Mesendoderm (in vitro differentiated cells): ENCODE results near the gene NEURL1B.

Experiments
- DNase-seq: peaks from one replicate; pipeline ENCODE4 v3.0.0; 2013
- H2AK5ac ChIP-seq: 2 replicates; pipeline ENCODE4 v1.6.1; 2013; ENCODE audit warnings: low read length, inconsistent platforms
- H2BK120ac ChIP-seq: 2 replicates; pipeline ENCODE4 v1.6.1; 2013; ENCODE audit warnings: low read depth, mild to moderate bottlenecking, low read length, moderate library complexity, mixed read lengths
- H2BK15ac ChIP-seq: replicated peaks from 2 replicates; pipeline ENCODE4 v1.6.1; 2013; ENCODE audit warnings: low read depth, mild to moderate bottlenecking, moderate library complexity
- H2BK5ac ChIP-seq: 2 replicates; pipeline ENCODE4 v1.6.1; 2013; ENCODE audit warnings: low read length, inconsistent platforms
- H3K18ac ChIP-seq: 2 replicates; pipeline ENCODE4 v1.6.1; 2013; ENCODE audit warnings: mild to moderate bottlenecking, low read length, mixed read lengths
- H3K23ac ChIP-seq: one replicate; pipeline ENCODE4 v1.6.1; 2013; ENCODE audit warnings: low read length
- H3K27ac ChIP-seq: 2 replicates; pipeline ENCODE4 v1.5.1; 2013; ENCODE audit warnings: low read depth, mild to moderate bottlenecking, inconsistent platforms, low read length, moderate library complexity
- H3K27me3 ChIP-seq: 2 replicates; pipeline ENCODE4 v1.6.1; 2013; ENCODE audit warnings: low read length, control low read depth, mild to moderate bottlenecking, inconsistent platforms; ENCODE audit not compliant: insufficient read depth, poor library complexity
- H3K36me3 ChIP-seq: 2 replicates; pipeline ENCODE4 v1.6.1; 2013; ENCODE audit warnings: low read length, inconsistent platforms; ENCODE audit not compliant: control insufficient read depth, insufficient read depth
- H3K4ac ChIP-seq: one replicate; pipeline ENCODE4 v1.6.1; 2013; ENCODE audit warnings: low read depth, mild to moderate bottlenecking, low read length, moderate library complexity
- H3K4me1 ChIP-seq: 2 replicates; pipeline ENCODE4 v1.6.1; 2013; ENCODE audit warnings: low read depth, low read length, inconsistent platforms; ENCODE audit not compliant: control insufficient read depth
- H3K4me2 ChIP-seq: 2 replicates; pipeline ENCODE4 v1.6.1; 2013; ENCODE audit warnings: low read length
- H3K4me3 ChIP-seq: 2 replicates; pipeline ENCODE4 v1.5.1; 2013; ENCODE audit warnings: mild to moderate bottlenecking, low read length
- H3K56ac ChIP-seq: one replicate; pipeline ENCODE4 v1.6.1; 2013; ENCODE audit warnings: low read length
- H3K79me1 ChIP-seq: 2 replicates; pipeline ENCODE4 v1.6.1; 2013; ENCODE audit warnings: low read length, inconsistent platforms
- H3K79me2 ChIP-seq: 2 replicates; pipeline ENCODE4 v1.6.1; 2013; ENCODE audit warnings: mild to moderate bottlenecking, low read length; ENCODE audit not compliant: control insufficient read depth, insufficient read depth
- H3K9ac ChIP-seq: 2 replicates; pipeline ENCODE4 v1.6.1; 2013; ENCODE audit warnings: low read length, inconsistent platforms
- H4K5ac ChIP-seq: one replicate; pipeline ENCODE4 v1.6.1; 2013; ENCODE audit warnings: low read length
- H4K8ac ChIP-seq: one replicate; pipeline ENCODE4 v1.6.1; 2013; ENCODE audit warnings: low read depth, mild to moderate bottlenecking, control low read depth, low read length, moderate library complexity
- WGBS: extraction: QIAGEN DNeasy Blood & Tissue Kit; methylation state at CpG from one replicate; pipeline ENCODE4 v1.1.7; 2013; ENCODE audit warnings: low lambda C conversion rate, missing lambda C conversion rate; ENCODE audit not compliant: insufficient coverage; ENCODE audit errors: extremely low coverage; 5-methylcytosine and 5-hydroxymethylcytosine counted together

The NEURL1B gene

DNA sequence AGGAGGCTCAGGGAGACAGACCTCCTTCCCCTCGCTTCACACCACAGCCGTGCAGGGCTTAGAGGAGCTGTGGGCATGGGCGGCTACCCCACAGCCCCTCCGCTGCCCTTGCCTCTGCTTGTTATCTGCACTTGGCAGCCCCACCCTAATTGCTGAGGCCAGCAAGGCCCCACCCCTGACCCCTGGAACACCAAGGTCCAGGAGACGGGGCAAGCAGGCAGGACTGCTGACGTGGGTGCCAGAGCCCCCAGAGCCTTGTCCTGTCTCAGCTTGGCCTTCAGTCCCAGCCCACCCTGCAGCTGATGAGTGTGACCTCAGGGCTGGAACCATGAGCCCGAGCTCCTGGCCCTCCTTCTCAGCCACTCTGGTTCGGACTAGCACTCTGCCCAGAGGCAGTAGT is 29.1 kb upstream of the NEURL1B start:
- Histone ChIP-seq H3K4me3 (no peak overlapping the region), H4K8ac (no peak overlapping the region), H3K56ac (no peak overlapping the region), H3K79me2 (no peaks in the 10 kb centered on the region), H3K9ac (no peak overlapping the region), H3K79me1 (no peaks in the 10 kb centered on the region), H2AK5ac (no peak overlapping the region), H4K5ac (no peak overlapping the region), H3K36me3 (no peaks in the 10 kb centered on the region), H3K4ac (no peak overlapping the region), H2BK120ac (no peak overlapping the region), H3K18ac (no peak overlapping the region), H3K4me1 (no peaks in the 10 kb centered on the region), H3K27ac (no peak overlapping the region), H2BK15ac (no peak overlapping the region), H3K4me2 (no peak overlapping the region), H2BK5ac (no peak overlapping the region), H3K23ac (no peak overlapping the region), H3K27me3 (no peaks in the 10 kb centered on the region)
- WGBS, result no CpG with 5 or more reads among the region's 8 CpGs
- no peak for DNase-seq

DNA sequence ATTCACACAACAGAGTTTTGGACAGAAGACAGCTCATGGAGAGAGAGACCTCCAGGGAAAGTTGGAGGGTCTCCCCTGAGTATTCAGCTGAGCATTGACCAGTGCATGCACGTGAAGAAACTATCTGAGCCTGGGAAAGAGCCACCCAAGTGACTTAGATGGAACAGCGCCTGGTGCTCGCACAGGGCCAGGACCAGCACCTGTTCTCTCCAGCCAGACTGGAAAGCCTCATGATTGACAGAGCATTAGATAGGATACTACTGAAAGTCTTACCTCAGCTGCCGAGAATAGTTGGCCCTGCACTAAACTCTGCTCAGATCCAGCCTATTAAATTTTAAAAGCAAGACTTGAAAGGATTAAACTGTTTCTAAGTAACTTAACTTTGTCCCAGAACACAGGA is 28.3 kb upstream of the NEURL1B start:
- Histone ChIP-seq H3K4me3 (no peak overlapping the region), H3K23ac (no peak overlapping the region), H3K36me3 (no peaks in the 10 kb centered on the region), H3K27ac (no peak overlapping the region), H4K8ac (no peak overlapping the region), H4K5ac (no peak overlapping the region), H2BK120ac (no peak overlapping the region), H3K56ac (no peak overlapping the region), H2BK15ac (no peak overlapping the region), H3K79me1 (no peaks in the 10 kb centered on the region), H3K4me2 (no peak overlapping the region), H2BK5ac (no peak overlapping the region), H3K18ac (no peak overlapping the region), H3K9ac (no peak overlapping the region), H2AK5ac (no peak overlapping the region), H3K4me1 (no peaks in the 10 kb centered on the region), H3K79me2 (no peaks in the 10 kb centered on the region), H3K27me3 (no peaks in the 10 kb centered on the region), H3K4ac (no peak overlapping the region)
- no CpG with 5 or more reads among the region's 4 CpGs for WGBS
- DNase-seq, result no peak

DNA sequence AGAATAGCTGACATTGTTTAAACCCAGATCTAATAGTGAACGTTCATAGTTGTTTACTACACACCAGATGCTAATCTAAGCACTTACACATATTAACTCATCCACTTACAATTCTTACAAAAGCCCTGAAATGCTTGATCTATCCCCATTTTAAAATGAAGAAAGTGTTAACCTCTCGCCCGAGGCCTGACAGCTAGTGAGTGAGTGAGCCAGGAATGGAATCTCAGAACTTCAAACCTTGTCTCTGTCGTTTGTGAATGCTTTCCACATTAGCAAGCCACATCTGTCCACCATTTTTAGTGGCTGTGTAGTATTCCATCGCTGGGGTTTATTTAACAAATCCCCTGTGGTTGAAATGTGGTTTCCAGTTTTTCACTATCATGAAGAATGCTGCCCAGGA is 24.9 kb upstream of the NEURL1B start:
- Histone ChIP-seq H3K27me3 (no peaks in the 10 kb centered on the region), H3K79me1 (no peaks in the 10 kb centered on the region), H3K4me3 (no peak overlapping the region), H4K8ac (no peak overlapping the region), H3K9ac (no peak overlapping the region), H4K5ac (no peak overlapping the region), H3K4me2 (no peak overlapping the region), H3K18ac (no peak overlapping the region), H3K4me1 (no peaks in the 10 kb centered on the region), H3K56ac (no peak overlapping the region), H2BK120ac (no peak overlapping the region), H3K23ac (no peak overlapping the region), H3K27ac (no peak overlapping the region), H2AK5ac (no peak overlapping the region), H3K36me3 (no peaks in the 10 kb centered on the region), H2BK15ac (no peak overlapping the region), H3K79me2 (no peaks in the 10 kb centered on the region), H2BK5ac (no peak overlapping the region), H3K4ac (no peak overlapping the region)
- no peak for DNase-seq
- WGBS, result no CpG with 5 or more reads among the region's 5 CpGs

GRCh38 chr5:172616730-172617129 is 24.3 kb upstream of the NEURL1B start:
- H3K4ac ChIP-seq, result no peak overlapping the region
- no peak overlapping the region for H3K56ac ChIP-seq
- no peak overlapping the region for H3K4me2 ChIP-seq
- no CpG with 5 or more reads among the region's 16 CpGs for WGBS
- no peaks in the 10 kb centered on the region for H3K4me1 ChIP-seq
- H3K4me3 ChIP-seq, result no peak overlapping the region
- no peaks in the 10 kb centered on the region for H3K27me3 ChIP-seq
- no peak overlapping the region for H2BK15ac ChIP-seq
- no peak overlapping the region for H4K8ac ChIP-seq
- H3K18ac ChIP-seq, result no peak overlapping the region
- no peak for DNase-seq
- H3K79me1 ChIP-seq, result no peaks in the 10 kb centered on the region
- H2BK120ac ChIP-seq, result no peak overlapping the region
- no peaks in the 10 kb centered on the region for H3K36me3 ChIP-seq
- H3K27ac ChIP-seq, result no peak overlapping the region
- no peak overlapping the region for H3K23ac ChIP-seq
- no peak overlapping the region for H3K9ac ChIP-seq
- no peaks in the 10 kb centered on the region for H3K79me2 ChIP-seq
- H2BK5ac ChIP-seq, result no peak overlapping the region
- H4K5ac ChIP-seq, result no peak overlapping the region
- no peak overlapping the region for H2AK5ac ChIP-seq

DNA sequence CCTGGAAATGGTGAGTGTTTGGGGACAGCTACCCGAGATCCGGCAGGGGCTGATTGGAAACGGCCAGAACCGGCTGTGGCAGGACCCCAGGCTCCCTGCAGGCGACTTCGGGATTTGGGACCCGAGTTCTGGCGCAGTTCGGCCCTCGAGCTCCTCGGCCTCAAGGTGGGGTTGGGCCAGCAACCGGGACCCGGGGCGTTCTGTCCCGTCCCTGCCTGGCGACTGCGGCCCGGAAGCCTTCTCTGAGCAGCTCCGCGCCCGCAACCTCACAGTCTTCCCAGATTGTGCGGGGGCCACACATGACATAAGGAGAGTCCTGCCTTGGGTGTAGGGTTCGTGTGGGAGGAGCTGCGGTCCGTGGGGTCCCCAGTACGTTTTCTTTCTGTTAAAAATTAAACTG is 23.2 kb upstream of the NEURL1B start:
- no peaks in the 10 kb centered on the region for H3K79me2 ChIP-seq
- H3K36me3 ChIP-seq, result no peaks in the 10 kb centered on the region
- no peak for DNase-seq
- H4K5ac ChIP-seq, result no peak overlapping the region
- no peak overlapping the region for H2AK5ac ChIP-seq
- no peak overlapping the region for H3K18ac ChIP-seq
- H3K79me1 ChIP-seq, result no peaks in the 10 kb centered on the region
- no peak overlapping the region for H3K4me3 ChIP-seq
- no peak overlapping the region for H2BK15ac ChIP-seq
- no peak overlapping the region for H3K27ac ChIP-seq
- no peak overlapping the region for H3K56ac ChIP-seq
- no peak overlapping the region for H3K4ac ChIP-seq
- no peak overlapping the region for H2BK120ac ChIP-seq
- H2BK5ac ChIP-seq, result no peak overlapping the region
- no peak overlapping the region for H3K4me2 ChIP-seq
- no peak overlapping the region for H4K8ac ChIP-seq
- no peaks in the 10 kb centered on the region for H3K4me1 ChIP-seq
- H3K9ac ChIP-seq, result no peak overlapping the region
- no peaks in the 10 kb centered on the region for H3K27me3 ChIP-seq
- WGBS, result no CpG with 5 or more reads among the region's 26 CpGs
- H3K23ac ChIP-seq, result no peak overlapping the region

- Histone ChIP-seq H4K8ac (no peak overlapping the region), H3K4ac (no peak overlapping the region), H2BK15ac (no peak overlapping the region), H3K9ac (no peak overlapping the region), H2BK5ac (no peak overlapping the region), H3K4me1 (no peaks in the 10 kb centered on the region), H3K18ac (no peak overlapping the region), H3K4me2 (no peak overlapping the region), H3K27me3 (no peaks in the 10 kb centered on the region), H3K56ac (no peak overlapping the region), H3K27ac (no peak overlapping the region), H3K79me2 (no peaks in the 10 kb centered on the region), H3K23ac (no peak overlapping the region), H2AK5ac (no peak overlapping the region), H4K5ac (no peak overlapping the region), H3K36me3 (no peaks in the 10 kb centered on the region), H3K79me1 (no peaks in the 10 kb centered on the region), H2BK120ac (no peak overlapping the region), H3K4me3 (no peak overlapping the region)
- DNase-seq, result no peak
- no CpG with 5 or more reads among the region's 12 CpGs for WGBS
These were observed 22.3 kb upstream of the NEURL1B start for GRCh38 chr5:172618574-172619365.
